GM21515 (cell line): Measurements from ENCODE around the gene NRG3.

ENCODE experiments used
- ATAC-seq: cut with Tn5 transposase; IDR thresholded peaks from one replicate; pipeline ENCODE4 v1.9.1; 2021; ENCODE audit not compliant: unreplicated experiment

The NRG3 gene

GRCh38 chr10:82075605-82076004 lies 200.6 kb downstream of the NRG3 start:
- no peak for ATAC-seq

GRCh38 chr10:82084496-82084895 lies 209.5 kb downstream of the NRG3 start:
- ATAC-seq = no peak

- no peak for ATAC-seq
These were observed 209.9 kb downstream of the NRG3 start for GRCh38 chr10:82084904-82085303.

- no peak for ATAC-seq
These were observed 214.3 kb downstream of the NRG3 start for GRCh38 chr10:82089327-82089726.

GRCh38 chr10:82091413-82091812 lies 216.4 kb downstream of the NRG3 start:
- ATAC-seq = no peak

- ATAC-seq = no peak
These were observed 217.1 kb downstream of the NRG3 start for GRCh38 chr10:82092111-82092510.

GRCh38 chr10:82124713-82125112 lies 249.7 kb downstream of the NRG3 start:
- no peak for ATAC-seq

- no peak for ATAC-seq
These were observed 253.5 kb downstream of the NRG3 start for GRCh38 chr10:82128527-82128926.

- no peak for ATAC-seq
These were observed 261.1 kb downstream of the NRG3 start for GRCh38 chr10:82136103-82136502.

- ATAC-seq = no peak
These were observed 269.2 kb downstream of the NRG3 start for GRCh38 chr10:82144153-82144552.

GRCh38 chr10:82148764-82149163 lies 273.8 kb downstream of the NRG3 start:
- ATAC-seq = no peak

- ATAC-seq = no peak
These were observed 274.7 kb downstream of the NRG3 start for GRCh38 chr10:82149674-82150073.

GRCh38 chr10:82150123-82150900 lies 275.3 kb downstream of the NRG3 start:
- no peak for ATAC-seq

GRCh38 chr10:82160307-82160706 lies 285.3 kb downstream of the NRG3 start:
- no peak for ATAC-seq

- no peak for ATAC-seq
These were observed 286.3 kb downstream of the NRG3 start for GRCh38 chr10:82161264-82161663.

- ATAC-seq = no peak
These were observed 287.7 kb downstream of the NRG3 start for GRCh38 chr10:82162549-82163195.

GRCh38 chr10:82171899-82172298 lies 296.9 kb downstream of the NRG3 start:
- no peak for ATAC-seq

- ATAC-seq = no peak
These were observed 301.6 kb downstream of the NRG3 start for GRCh38 chr10:82176587-82176986.

GRCh38 chr10:82190432-82191260 lies 315.7 kb downstream of the NRG3 start:
- ATAC-seq = no peak

- no peak for ATAC-seq
These were observed 316.7 kb downstream of the NRG3 start for GRCh38 chr10:82191653-82192052.

- ATAC-seq = no peak
These were observed 317.7 kb downstream of the NRG3 start for GRCh38 chr10:82192665-82193064.

- no peak for ATAC-seq
These were observed 319.4 kb downstream of the NRG3 start for GRCh38 chr10:82194419-82194818.
